ENCODE results near the gene MTHFD1. TPM values are rescaled to one million over a fixed set of nuclear protein-coding genes. Genes with fewer than 3 reads are reported as not detected.

MTHFD1 gene
- polyA plus RNA-seq, 2 of the 4 experiments (the other 2 are of a cell fraction), result 105 to 159 TPM

DNA sequence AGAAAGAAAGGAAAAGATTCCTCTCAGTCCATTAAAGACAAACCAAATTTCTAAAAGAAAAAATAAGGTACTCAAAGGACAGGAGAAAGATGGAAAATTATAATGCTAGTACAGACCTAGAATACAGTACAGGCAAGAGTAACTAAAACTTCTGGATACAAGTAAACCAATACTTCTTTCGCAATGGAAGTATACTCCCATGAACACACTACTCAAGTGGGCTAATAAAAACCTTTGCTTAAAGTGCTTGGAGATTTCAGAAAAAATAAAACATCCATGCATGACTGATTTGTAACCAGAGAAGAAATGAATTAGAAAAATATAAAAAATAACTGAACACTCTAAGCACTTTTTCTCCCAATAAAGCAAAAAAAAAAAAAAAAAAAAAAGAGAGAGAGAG, 111.9 kb downstream of the MTHFD1 start:
- WGBS (ENCODE audit: missing lambda C conversion rate), result 100% methylated on average over 1 of the region's 1 CpG
- no peak for DNase-seq (ENCODE audit: low read depth in 1 of 2, low spot score in 1 of 2)
- no peaks in the 10 kb centered on the region for H3K9me3 ChIP-seq
- H3K4me2 ChIP-seq, result peak overlapping the region; percentile 87
- no peak overlapping the region for H3K4me3 ChIP-seq
- no peak for FAIRE-seq
- no peak for ATAC-seq
- no peak for TF ChIP-seq RAD21 (conservative IDR thresholded peaks at IDR 0.05 in 1 of 2, IDR thresholded peaks at IDR 0.05 in 1 of 2)
- TF ChIP-seq CHD2 (IDR thresholded peaks at IDR 0.05; ENCODE audit: low read length, partially characterized antibody), result no peak
- TF ChIP-seq MYC (IDR thresholded peaks at IDR 0.05; ENCODE audit: borderline replicate concordance, low read length), result no peak
- TF ChIP-seq HOXB13 (CRISPR knock-in tag; IDR thresholded peaks at IDR 0.05; ENCODE audit: low read depth), result no peak
- no peak for TF ChIP-seq TP53 (CRISPR knock-in tag; IDR thresholded peaks at IDR 0.05)
- no peak for TF ChIP-seq FOSB (CRISPR knock-in tag; IDR thresholded peaks at IDR 0.05)
- TF ChIP-seq FOXS1 (CRISPR knock-in tag; IDR thresholded peaks at IDR 0.05), result no peak
- TF ChIP-seq FOSL2 (IDR thresholded peaks at IDR 0.05), result no peak
- TF ChIP-seq FOSL2 (CRISPR knock-in tag; IDR thresholded peaks at IDR 0.05), result no peak
- TF ChIP-seq CBX2 (IDR thresholded peaks at IDR 0.05; ENCODE audit: borderline replicate concordance, low read depth), result no peak
- TF ChIP-seq SREBF2 (IDR thresholded peaks at IDR 0.05), result no peak
- no peak for TF ChIP-seq POLR2AphosphoS2 (conservative IDR thresholded peaks at IDR 0.05; ENCODE audit: low read length)
- TF ChIP-seq, protein P1, sequence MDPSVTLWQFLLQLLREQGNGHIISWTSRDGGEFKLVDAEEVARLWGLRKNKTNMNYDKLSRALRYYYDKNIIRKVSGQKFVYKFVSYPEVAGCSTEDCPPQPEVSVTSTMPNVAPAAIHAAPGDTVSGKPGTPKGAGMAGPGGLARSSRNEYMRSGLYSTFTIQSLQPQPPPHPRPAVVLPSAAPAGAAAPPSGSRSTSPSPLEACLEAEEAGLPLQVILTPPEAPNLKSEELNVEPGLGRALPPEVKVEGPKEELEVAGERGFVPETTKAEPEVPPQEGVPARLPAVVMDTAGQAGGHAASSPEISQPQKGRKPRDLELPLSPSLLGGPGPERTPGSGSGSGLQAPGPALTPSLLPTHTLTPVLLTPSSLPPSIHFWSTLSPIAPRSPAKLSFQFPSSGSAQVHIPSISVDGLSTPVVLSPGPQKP (IDR thresholded peaks at IDR 0.05; ENCODE audit: low read depth, low read length), result no peak
- H3K27ac ChIP-seq, result no peak overlapping the region; a peak in 1 of 6 replicates
- peaks cover 30% of the 10 kb centered on the region for H3K4me1 ChIP-seq
- POLR2A ChIA-PET, result no interaction called here
- CTCF ChIA-PET, result interaction anchor here (0.6 kb wide), 1 partner anchor 36 kb away, joined by 3 read pairs; no protein-coding TSS in a partner anchor

DNA sequence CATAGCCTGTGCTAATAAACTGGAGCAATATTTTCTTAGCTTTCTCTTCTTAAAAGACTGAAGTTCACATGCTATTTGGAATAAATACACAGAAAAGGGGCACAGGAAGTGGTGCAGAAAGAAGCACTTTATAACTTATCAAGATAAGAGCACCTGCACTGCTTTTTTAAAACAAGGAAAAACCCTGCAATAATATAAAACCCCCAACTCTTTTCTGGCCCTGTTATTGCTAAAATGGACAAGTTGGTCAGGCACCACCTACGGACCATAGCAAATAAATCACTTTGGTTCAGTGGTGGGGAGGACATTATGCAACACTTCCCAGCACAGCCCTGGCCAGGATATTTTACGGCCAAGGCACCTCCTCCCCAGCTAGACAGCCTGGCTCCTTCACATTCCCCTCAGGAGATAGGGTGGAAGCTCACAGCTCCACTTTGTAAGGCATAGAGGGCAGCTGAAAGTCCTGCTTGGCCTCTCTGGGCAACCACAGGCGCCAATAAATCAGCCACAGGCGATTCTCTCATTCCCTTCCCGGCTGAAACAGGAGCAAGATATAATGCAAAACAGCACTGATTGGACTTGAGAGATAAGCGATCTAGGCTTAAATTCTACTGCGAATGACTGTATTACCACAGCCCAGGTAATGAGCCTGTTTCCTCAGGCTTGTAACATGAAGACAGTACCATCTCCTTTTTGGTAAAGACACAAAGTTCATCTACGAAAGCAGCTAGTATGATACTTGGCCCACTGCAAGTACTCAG, 113.4 kb downstream of the MTHFD1 start:
- H3K4me1 ChIP-seq, result peaks cover 35% of the 10 kb centered on the region
- no peak for ATAC-seq
- no peak for TF ChIP-seq EHF (CRISPR knock-in tag; IDR thresholded peaks at IDR 0.05)
- peak; percentile 83 to 92; a peak in 3 of 4 replicates for TF ChIP-seq CEBPB (IDR thresholded peaks at IDR 0.05)
- H3K4me3 ChIP-seq, result peak overlapping the region; percentile 76
- H3K4me2 ChIP-seq, result peak overlapping the region; percentile 87
- no peak for FAIRE-seq
- CTCF ChIA-PET, result interaction anchor here (0.6 to 2.4 kb wide), 6 partner anchors 9 to 150 kb away, joined by 3 to 13 read pairs (median 6); no protein-coding TSS in a partner anchor
- H3K27ac ChIP-seq, result peak overlapping the region; percentile 96 to 97
- DNase-seq (ENCODE audit: low read depth in 1 of 2, low spot score in 1 of 2), result peak in 1 of 2 experiments; percentile 53
- no peaks in the 10 kb centered on the region for H3K9me3 ChIP-seq
- POLR2A ChIA-PET, result no interaction called here
- 28% methylated on average over 8 of the region's 8 CpGs for WGBS (ENCODE audit: missing lambda C conversion rate)

DNA sequence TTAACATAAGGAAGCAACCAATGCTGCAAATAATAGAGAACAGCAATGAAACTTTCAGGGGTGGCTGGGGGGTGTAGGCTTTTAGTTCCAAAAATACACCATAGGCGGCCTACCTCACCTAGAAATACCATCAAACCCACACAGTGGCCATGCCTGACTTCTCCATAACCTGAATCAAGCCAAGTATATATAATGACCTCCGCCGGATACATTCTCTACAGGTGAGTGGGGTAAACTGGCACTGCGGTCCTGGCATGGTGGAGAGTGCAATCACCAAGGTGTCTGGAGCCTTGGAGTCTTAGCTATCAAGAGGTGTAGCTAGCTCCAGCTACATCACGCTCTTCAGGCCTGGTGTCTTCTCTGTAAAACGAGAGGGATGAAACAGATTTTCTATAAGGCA, 114.3 kb downstream of the MTHFD1 start:
- POLR2A ChIA-PET, result no interaction called here
- Histone ChIP-seq H3K4me1 (peaks cover 43% of the 10 kb centered on the region), H3K4me3 (peak overlapping the region; percentile 76), H3K4me2 (peak overlapping the region; percentile 87), H3K27ac (peak overlapping the region; percentile 96 to 97), H3K9me3 (no peaks in the 10 kb centered on the region)
- whole genome bisulfite sequencing (ENCODE audit: missing lambda C conversion rate), result 19% methylated on average over 6 of the region's 6 CpGs
- CTCF ChIA-PET, result interaction anchor here (0.8 to 2.4 kb wide), 6 partner anchors 9 to 134 kb away, joined by 3 to 13 read pairs (median 6); partner anchors contain the start of gene HSPA2
- ATAC-seq (no peak), FAIRE-seq (no peak), DNase-seq (ENCODE audit: low read depth in 1 of 2, low spot score in 1 of 2) (no peak)
- TF ChIP-seq EP300 (IDR thresholded peaks at IDR 0.05) (no peak), JUNB (IDR thresholded peaks at IDR 0.05) (no peak), HDAC2 (IDR thresholded peaks at IDR 0.05) (no peak), ZC3H11A (IDR thresholded peaks at IDR 0.05) (no peak), CBX8 (IDR thresholded peaks at IDR 0.05) (no peak), PHF8 (IDR thresholded peaks at IDR 0.05; ENCODE audit: borderline replicate concordance, low read depth) (no peak), MAFK (IDR thresholded peaks at IDR 0.05; ENCODE audit: partially characterized antibody) (no peak), RAD21 (conservative IDR thresholded peaks at IDR 0.05 in 1 of 2, IDR thresholded peaks at IDR 0.05 in 1 of 2) (no peak)
- TF ChIP-seq, protein P2, sequence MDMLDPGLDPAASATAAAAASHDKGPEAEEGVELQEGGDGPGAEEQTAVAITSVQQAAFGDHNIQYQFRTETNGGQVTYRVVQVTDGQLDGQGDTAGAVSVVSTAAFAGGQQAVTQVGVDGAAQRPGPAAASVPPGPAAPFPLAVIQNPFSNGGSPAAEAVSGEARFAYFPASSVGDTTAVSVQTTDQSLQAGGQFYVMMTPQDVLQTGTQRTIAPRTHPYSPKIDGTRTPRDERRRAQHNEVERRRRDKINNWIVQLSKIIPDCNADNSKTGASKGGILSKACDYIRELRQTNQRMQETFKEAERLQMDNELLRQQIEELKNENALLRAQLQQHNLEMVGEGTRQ (IDR thresholded peaks at IDR 0.05), result no peak

Data from A549 (cell line).